SK-N-SH (cell line): ENCODE data around the gene FAM78A. TPM values are rescaled to one million over a fixed set of nuclear protein-coding genes. Genes with fewer than 3 reads are reported as not detected.

Experiments
- CTCF ChIA-PET: fragments of 300-600, 350-600 bp; formaldehyde crosslinking; extraction: SDS; loops from one replicate; lab custom pipeline; 2021; lab: Yijun Ruan, JAX
- POLR2A ChIA-PET: fragments of 350-600 bp; sonication (Branson Sonifier 250); formaldehyde crosslinking; extraction: SDS; loops from one replicate; lab custom pipeline; 2020; ENCODE audit warnings: antibody characterized with exemption, inconsistent platforms; lab: Yijun Ruan, JAX
- DNase-seq: peaks from one replicate; pipeline ENCODE4 v3.0.0; 2012
- H2AFZ ChIP-seq: fragments of 200-600 bp; sonication (generic); 2 replicates; pipeline ENCODE4 v1.8.1; 2016; ENCODE audit warnings: antibody characterized with exemption, mild to moderate bottlenecking, low read depth
- H3F3A ChIP-seq: fragments of 200-600 bp; sonication (generic); replicated peaks from 2 replicates; pipeline ENCODE3; 2016; ENCODE audit warnings: antibody characterized with exemption, mild to moderate bottlenecking; ENCODE audit not compliant: insufficient read depth
- H3K27ac ChIP-seq, 2 experiments: fragments of 200-500 bp in 1 of 2; fragments of 200-600 bp in 1 of 2; sonication (Bioruptor generic) in 1 of 2; sonication (generic), shearing (Covaris generic) in 1 of 2; 2 replicates each; pipeline versions ENCODE4 v1.5.1 to v1.6.1; 2014 to 2016; ENCODE audit warnings: low read depth in 2 of 2, inconsistent platforms in 1 of 2, low read length in 1 of 2, mild to moderate bottlenecking in 1 of 2, mixed read lengths in 1 of 2
- H3K27me3 ChIP-seq: fragments of 200-600 bp; sonication (generic), shearing (Covaris generic); 2 replicates; pipeline ENCODE4 v1.6.1; 2016; ENCODE audit warnings: mixed run types; ENCODE audit not compliant: insufficient read depth
- H3K36me3 ChIP-seq, 2 experiments: fragments of 200-500 bp in 1 of 2; fragments of 200-600 bp in 1 of 2; sonication (Bioruptor generic) in 1 of 2; sonication (generic) in 1 of 2; replicated peaks in 1 of 2; 2 replicates each; pipeline versions ENCODE3 to v1.5.1; 2014 to 2016; ENCODE audit warnings: low read length in 1 of 2, mild to moderate bottlenecking in 1 of 2; ENCODE audit not compliant: insufficient read depth in 2 of 2, control insufficient read depth in 1 of 2
- H3K4me1 ChIP-seq, 2 experiments: fragments of 200-500 bp in 1 of 2; fragments of 200-600 bp in 1 of 2; sonication (Bioruptor generic) in 1 of 2; sonication (generic), shearing (Covaris generic) in 1 of 2; 2 replicates each; pipeline versions ENCODE4 v1.5.1 to v1.6.1; 2014 to 2016; ENCODE audit warnings: low read depth in 1 of 2, low read length in 1 of 2, mixed run types in 1 of 2; ENCODE audit not compliant: insufficient read depth in 2 of 2, control insufficient read depth in 1 of 2
- H3K4me2 ChIP-seq: fragments of 200-600 bp; sonication (generic), shearing (Covaris generic); 2 replicates; pipeline ENCODE4 v1.6.1; 2017; ENCODE audit warnings: mixed run types
- H3K4me3 ChIP-seq, 2 experiments: fragments of 200-500 bp in 1 of 2; fragments of 200-600 bp in 1 of 2; sonication (Bioruptor generic) in 1 of 2; sonication (generic), shearing (Covaris generic) in 1 of 2; 2 replicates each; pipeline versions ENCODE4 v1.5.1 to v1.8.1; 2014 to 2016; ENCODE audit warnings: low read depth in 2 of 2, inconsistent platforms in 1 of 2, low read length in 1 of 2, mild to moderate bottlenecking in 1 of 2, mixed read lengths in 1 of 2, moderate library complexity in 1 of 2
- H3K79me2 ChIP-seq: fragments of 200-600 bp; sonication (generic); 2 replicates; pipeline ENCODE4 v1.8.1; 2017; ENCODE audit warnings: mild to moderate bottlenecking; ENCODE audit not compliant: insufficient read depth
- H3K9ac ChIP-seq: fragments of 200-600 bp; sonication (generic); 2 replicates; pipeline ENCODE4 v1.6.1; 2017; ENCODE audit warnings: mixed run types
- H3K9me2 ChIP-seq: fragments of 200-600 bp; sonication (generic); 2 replicates; pipeline ENCODE4 v1.6.1; 2017; ENCODE audit warnings: mixed run types
- H3K9me3 ChIP-seq: fragments of 200-600 bp; sonication (generic); 2 replicates; pipeline ENCODE4 v1.6.1; 2017; ENCODE audit warnings: mixed run types, mild to moderate bottlenecking, moderate library complexity
- H4K20me1 ChIP-seq: fragments of 200-600 bp; sonication (generic); 2 replicates; pipeline ENCODE4 v1.6.1; 2017; ENCODE audit warnings: mild to moderate bottlenecking, mixed run types; ENCODE audit not compliant: insufficient read depth
- ELF1 ChIP-seq: IDR thresholded peaks from 2 replicates; pipeline ENCODE4 v1.4.0; 2012
- EP300 ChIP-seq, 2 experiments: IDR thresholded peaks; 2 replicates each; pipeline versions ENCODE4 v1.4.0 to v1.6.1; 2012; ENCODE audit warnings: borderline replicate concordance in 1 of 2, low read depth in 1 of 2, low read length in 1 of 2
- EZH2phosphoT487 ChIP-seq: fragments of 200-600 bp; sonication (generic); IDR thresholded peaks from 2 replicates; pipeline ENCODE4 v1.6.1; 2017; ENCODE audit warnings: low read depth, mixed run types, mild to moderate bottlenecking, antibody characterized with exemption, moderate library complexity, borderline replicate concordance
- MEF2A ChIP-seq: IDR thresholded peaks from 2 replicates; pipeline ENCODE4 v1.4.0; 2012; ENCODE audit warnings: low read depth, borderline replicate concordance
- NRF1 ChIP-seq: IDR thresholded peaks from 2 replicates; pipeline ENCODE4 v1.6.1; 2012; ENCODE audit warnings: low read depth, mild to moderate bottlenecking, low read length
- RCOR1 ChIP-seq: fragments of 150-350 bp; IDR thresholded peaks from 2 replicates; pipeline ENCODE4 v1.6.1; 2017; ENCODE audit warnings: antibody characterized with exemption, low read length
- RXRA ChIP-seq: IDR thresholded peaks from 2 replicates; pipeline ENCODE4 v1.4.0; 2012; ENCODE audit warnings: low read depth, mild to moderate bottlenecking, borderline replicate concordance
- TAF1 ChIP-seq: IDR thresholded peaks from 2 replicates; pipeline ENCODE4 v1.6.1; 2012; ENCODE audit warnings: low read depth, mild to moderate bottlenecking, low read length, moderate library complexity, borderline replicate concordance
- YY1 ChIP-seq: IDR thresholded peaks from 2 replicates; pipeline ENCODE4 v1.4.0; 2012; ENCODE audit warnings: low read depth, mild to moderate bottlenecking
- WGBS: methylation state at CpG from one replicate; pipeline ENCODE4 v1.1.6; 2017; ENCODE audit warnings: low lambda C conversion rate; 5-methylcytosine and 5-hydroxymethylcytosine counted together
- polyA plus RNA-seq, 3 experiments: library from polyadenylated mRNA; depleted of rRNA; stranded (reverse); fragments of >200 nt; gene quantifications; 2 replicates each; pipeline ENCODE4 v1.2.3, GENCODE V29; 2012
- TF ChIP-seq, protein P1 (sequence below): IDR thresholded peaks from 2 replicates; pipeline ENCODE4; 2012
- TF ChIP-seq, protein P2 (sequence below): fragments of 200-600 bp; sonication (generic); IDR thresholded peaks from 2 replicates; pipeline ENCODE4 v1.6.1; 2017; ENCODE audit warnings: antibody characterized with exemption, mild to moderate bottlenecking, moderate library complexity
- TF ChIP-seq, protein P3 (sequence below): fragments of 150-350 bp; IDR thresholded peaks from 2 replicates; pipeline ENCODE4 v1.6.1; 2017; ENCODE audit warnings: antibody characterized with exemption, low read length, low read depth, borderline replicate concordance

Gene FAM78A
- polyA plus RNA-seq, 1 of the 3 experiments (the other 2 are of a cell fraction): 1.0 TPM

DNA sequence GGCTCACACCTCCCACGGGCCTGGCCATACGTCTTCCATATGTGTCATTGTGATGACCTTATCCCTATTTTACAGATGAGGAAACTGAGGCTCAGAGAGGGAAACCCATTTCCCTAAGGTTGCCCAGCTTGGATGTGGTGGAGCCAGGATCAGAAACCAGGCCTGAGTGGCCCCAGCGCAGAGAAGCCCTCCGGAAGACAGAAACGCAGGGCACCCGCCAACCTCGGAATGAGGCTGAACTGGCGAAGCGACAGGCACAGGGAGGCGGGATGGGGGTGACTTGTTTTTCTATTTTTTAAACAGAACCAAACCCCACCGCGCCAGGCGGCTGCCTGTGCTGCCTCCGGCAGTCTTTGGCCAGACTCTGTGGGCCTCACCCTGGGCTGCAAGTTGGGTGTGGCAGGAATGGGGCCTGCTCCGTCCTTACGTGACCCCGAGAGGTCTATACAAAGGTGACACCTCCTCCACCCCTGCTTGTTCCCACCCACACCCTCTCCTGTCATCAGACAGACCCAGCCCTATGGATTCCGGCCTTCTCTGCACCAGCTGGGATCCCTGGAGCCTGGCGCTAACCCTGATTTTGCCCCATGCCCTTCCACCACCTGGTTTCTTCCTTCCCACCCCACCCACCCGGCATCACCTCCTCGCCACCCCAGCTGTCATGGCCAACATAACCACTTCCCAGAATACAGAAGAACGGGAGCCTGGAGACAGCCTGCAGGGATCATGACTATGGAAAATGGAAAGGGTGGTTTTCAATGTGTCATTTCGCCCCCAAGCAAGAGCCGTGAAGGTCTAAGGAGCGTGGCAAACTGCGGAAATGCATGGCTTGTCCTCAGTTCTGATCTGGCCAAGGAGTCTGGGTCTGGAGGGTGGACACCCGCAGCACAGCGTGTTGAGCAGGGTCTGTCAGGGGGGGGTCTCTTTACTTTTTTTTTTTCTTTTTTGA, 36.8 kb upstream of the FAM78A start:
- Histone ChIP-seq H3K79me2 (no peaks in the 10 kb centered on the region), H4K20me1 (no peaks in the 10 kb centered on the region), H3K4me2 (no peak overlapping the region), H3K9me2 (no peaks in the 10 kb centered on the region), H3K27me3 (no peaks in the 10 kb centered on the region), H3F3A (no peaks in the 10 kb centered on the region), H3K9ac (no peak overlapping the region), H2AFZ (no peak overlapping the region), H3K4me1 (peaks cover 0 to 3% of the 10 kb centered on the region in 2 experiments; a peak in 1 of 4 replicates), H3K27ac (no peak overlapping the region), H3K9me3 (no peaks in the 10 kb centered on the region), H3K4me3 (no peak overlapping the region), H3K36me3 (no peaks in the 10 kb centered on the region)
- 92% methylated on average over 21 of the region's 28 CpGs for WGBS
- ChIA-PET POLR2A (interaction anchor here (0.6 kb wide), 1 partner anchor 24 kb away, joined by 3 read pairs; no protein-coding TSS in a partner anchor), CTCF (interaction anchor here (1.2 to 3.6 kb wide), 2 partner anchors 10 to 24 kb away, joined by 3 to 17 read pairs; no protein-coding TSS in a partner anchor)
- no peak for TF ChIP-seq NRF1
- TF ChIP-seq RXRA: no peak
- TF ChIP-seq RCOR1: no peak
- no peak for TF ChIP-seq EP300 (IDR thresholded peaks at IDR 0.05; ENCODE audit: borderline replicate concordance in 1 of 2, low read depth in 1 of 2, low read length in 1 of 2)
- TF ChIP-seq ELF1: no peak
- no peak for TF ChIP-seq TAF1
- TF ChIP-seq EZH2phosphoT487: no peak
- TF ChIP-seq MEF2A: no peak
- no peak for TF ChIP-seq YY1
- TF ChIP-seq, protein P1, sequence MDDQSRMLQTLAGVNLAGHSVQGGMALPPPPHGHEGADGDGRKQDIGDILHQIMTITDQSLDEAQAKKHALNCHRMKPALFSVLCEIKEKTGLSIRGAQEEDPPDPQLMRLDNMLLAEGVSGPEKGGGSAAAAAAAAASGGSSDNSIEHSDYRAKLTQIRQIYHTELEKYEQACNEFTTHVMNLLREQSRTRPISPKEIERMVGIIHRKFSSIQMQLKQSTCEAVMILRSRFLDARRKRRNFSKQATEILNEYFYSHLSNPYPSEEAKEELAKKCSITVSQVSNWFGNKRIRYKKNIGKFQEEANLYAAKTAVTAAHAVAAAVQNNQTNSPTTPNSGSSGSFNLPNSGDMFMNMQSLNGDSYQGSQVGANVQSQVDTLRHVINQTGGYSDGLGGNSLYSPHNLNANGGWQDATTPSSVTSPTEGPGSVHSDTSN: no peak
- TF ChIP-seq, protein P2, sequence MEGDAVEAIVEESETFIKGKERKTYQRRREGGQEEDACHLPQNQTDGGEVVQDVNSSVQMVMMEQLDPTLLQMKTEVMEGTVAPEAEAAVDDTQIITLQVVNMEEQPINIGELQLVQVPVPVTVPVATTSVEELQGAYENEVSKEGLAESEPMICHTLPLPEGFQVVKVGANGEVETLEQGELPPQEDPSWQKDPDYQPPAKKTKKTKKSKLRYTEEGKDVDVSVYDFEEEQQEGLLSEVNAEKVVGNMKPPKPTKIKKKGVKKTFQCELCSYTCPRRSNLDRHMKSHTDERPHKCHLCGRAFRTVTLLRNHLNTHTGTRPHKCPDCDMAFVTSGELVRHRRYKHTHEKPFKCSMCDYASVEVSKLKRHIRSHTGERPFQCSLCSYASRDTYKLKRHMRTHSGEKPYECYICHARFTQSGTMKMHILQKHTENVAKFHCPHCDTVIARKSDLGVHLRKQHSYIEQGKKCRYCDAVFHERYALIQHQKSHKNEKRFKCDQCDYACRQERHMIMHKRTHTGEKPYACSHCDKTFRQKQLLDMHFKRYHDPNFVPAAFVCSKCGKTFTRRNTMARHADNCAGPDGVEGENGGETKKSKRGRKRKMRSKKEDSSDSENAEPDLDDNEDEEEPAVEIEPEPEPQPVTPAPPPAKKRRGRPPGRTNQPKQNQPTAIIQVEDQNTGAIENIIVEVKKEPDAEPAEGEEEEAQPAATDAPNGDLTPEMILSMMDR: no peak
- TF ChIP-seq, protein P3, sequence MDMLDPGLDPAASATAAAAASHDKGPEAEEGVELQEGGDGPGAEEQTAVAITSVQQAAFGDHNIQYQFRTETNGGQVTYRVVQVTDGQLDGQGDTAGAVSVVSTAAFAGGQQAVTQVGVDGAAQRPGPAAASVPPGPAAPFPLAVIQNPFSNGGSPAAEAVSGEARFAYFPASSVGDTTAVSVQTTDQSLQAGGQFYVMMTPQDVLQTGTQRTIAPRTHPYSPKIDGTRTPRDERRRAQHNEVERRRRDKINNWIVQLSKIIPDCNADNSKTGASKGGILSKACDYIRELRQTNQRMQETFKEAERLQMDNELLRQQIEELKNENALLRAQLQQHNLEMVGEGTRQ: no peak
- no peak for DNase-seq
